GM12865 (cell line): ENCODE results near the gene RBM20.
A peak's percentile ranks its signal among the peaks of the same experiment; 100 is the strongest.
"Not testable (repeated sequence)": the region's sequence is repeated elsewhere in the genome, so short reads cannot be mapped to it uniquely, and the experiment has no call there.

Experiments
- DNase-seq: peaks from one replicate; pipeline ENCODE4 v3.0.0; 2010; ENCODE audit warnings: low read depth
- H3K4me3 ChIP-seq: 2 replicates; pipeline ENCODE4 v1.5.1; 2011; ENCODE audit warnings: mild to moderate bottlenecking, low read depth, low read length, control low read depth
- CTCF ChIP-seq: IDR thresholded peaks from 2 replicates; pipeline ENCODE4 v1.5.1; 2011; ENCODE audit warnings: low read length, control low read depth, low read depth, inconsistent platforms; ENCODE audit not compliant: insufficient read depth; ENCODE audit errors: missing control alignments

RBM20 gene

GRCh38 chr10:110636572-110636931 is 7.6 kb upstream of the RBM20 start:
- no peak for DNase-seq

GRCh38 chr10:110636932-110637557 is 7.1 kb upstream of the RBM20 start:
- no peak overlapping the region for H3K4me3 ChIP-seq
- TF ChIP-seq CTCF: no peak
- no peak for DNase-seq

More at GRCh38 chr10:110636572-110636931, 7.6 kb upstream of the RBM20 start:
- no peak for TF ChIP-seq CTCF
- H3K4me3 ChIP-seq: no peak overlapping the region

- TF ChIP-seq CTCF: no peak
- no peak for DNase-seq
- H3K4me3 ChIP-seq: no peak overlapping the region
Measured at GRCh38 chr10:110637558-110638053, 6.5 kb upstream of the RBM20 start.

GRCh38 chr10:110638319-110638718 is 5.8 kb upstream of the RBM20 start:
- no peak for TF ChIP-seq CTCF
- no peak overlapping the region for H3K4me3 ChIP-seq

GRCh38 chr10:110639046-110639445 is 5.1 kb upstream of the RBM20 start:
- DNase-seq, H3K4me3 ChIP-seq: not testable (repeated sequence)

More at GRCh38 chr10:110638319-110638718, 5.8 kb upstream of the RBM20 start:
- no peak for DNase-seq

- H3K4me3 ChIP-seq, DNase-seq: not testable (repeated sequence)
Measured at GRCh38 chr10:110639858-110640257, 4.3 kb upstream of the RBM20 start.

- peak; percentile 36 for DNase-seq
- H3K4me3 ChIP-seq: no peak overlapping the region
- no peak for TF ChIP-seq CTCF
Measured at GRCh38 chr10:110641256-110641655, 2.9 kb upstream of the RBM20 start.
